ENCODE results near the gene KIF21A. TPM values are rescaled to one million over a fixed set of nuclear protein-coding genes. Genes with fewer than 3 reads are reported as not detected.

The KIF21A gene
- total RNA-seq, 2 experiments from 2014 or later: 1.1 TPM; not detected in 1

- H3K4me1 ChIP-seq (ENCODE audit: insufficient read depth, low read length, poor library complexity, severe bottlenecking): no peaks in the 10 kb centered on the region
- no peak overlapping the region for H3K4me3 ChIP-seq (ENCODE audit: low read depth, low read length, poor library complexity, severe bottlenecking)
- H3K36me3 ChIP-seq (ENCODE audit: insufficient read depth, low read length): no peaks in the 10 kb centered on the region
- ChIA-PET CTCF (ENCODE audit: unreplicated experiment) (no interaction called here), POLR2A (interaction anchor here (1.0 kb wide), 1 partner anchor 58 kb away, joined by 3 read pairs; no protein-coding TSS in a partner anchor)
- H3K79me2 ChIP-seq (ENCODE audit: insufficient read depth, low read depth, low read length): no peaks in the 10 kb centered on the region
- intact Hi-C loops (cut with micrococcal nuclease; ENCODE audit: unreplicated experiment): no loop called here
- H3K27ac ChIP-seq (ENCODE audit: low read depth, low read length, poor library complexity, severe bottlenecking): no peak overlapping the region
- H3K9me2 ChIP-seq (ENCODE audit: insufficient read depth, low read length): no peaks in the 10 kb centered on the region
- H3K9me3 ChIP-seq (ENCODE audit: low read length): no peaks in the 10 kb centered on the region
- H4K20me1 ChIP-seq (ENCODE audit: insufficient read depth, low read length): no peaks in the 10 kb centered on the region
- no peak for DNase-seq (ENCODE audit: low spot score)
- H2AFZ ChIP-seq (ENCODE audit: low read length): no peak overlapping the region
- TF ChIP-seq CTCF (conservative IDR thresholded peaks at IDR 0.05; ENCODE audit: low read length) (no peak), EZH2phosphoT487 (IDR thresholded peaks at IDR 0.05; ENCODE audit: borderline replicate concordance, low read depth, low read length) (no peak)
- BruUV-seq (replicated peaks): no TSS peak
- H3K4me2 ChIP-seq (ENCODE audit: low read length): no peak overlapping the region
Observed at GRCh38 chr12:39402922-39403321, 40.0 kb downstream of the KIF21A start.

GRCh38 chr12:39401459-39401858, 41.5 kb downstream of the KIF21A start:
- Histone ChIP-seq H3K27ac (ENCODE audit: low read depth, low read length, poor library complexity, severe bottlenecking) (no peak overlapping the region), H2AFZ (ENCODE audit: low read length) (no peak overlapping the region), H4K20me1 (ENCODE audit: insufficient read depth, low read length) (no peaks in the 10 kb centered on the region), H3K9me2 (ENCODE audit: insufficient read depth, low read length) (no peaks in the 10 kb centered on the region), H3K9me3 (ENCODE audit: low read length) (no peaks in the 10 kb centered on the region), H3K79me2 (ENCODE audit: insufficient read depth, low read depth, low read length) (no peaks in the 10 kb centered on the region), H3K4me2 (ENCODE audit: low read length) (no peak overlapping the region), H3K36me3 (ENCODE audit: insufficient read depth, low read length) (no peaks in the 10 kb centered on the region), H3K4me1 (ENCODE audit: insufficient read depth, low read length, poor library complexity, severe bottlenecking) (no peaks in the 10 kb centered on the region), H3K4me3 (ENCODE audit: low read depth, low read length, poor library complexity, severe bottlenecking) (no peak overlapping the region)
- intact Hi-C loops (cut with micrococcal nuclease; ENCODE audit: unreplicated experiment): no loop called here
- TF ChIP-seq EZH2phosphoT487 (IDR thresholded peaks at IDR 0.05; ENCODE audit: borderline replicate concordance, low read depth, low read length): no peak
- TF ChIP-seq CTCF (conservative IDR thresholded peaks at IDR 0.05; ENCODE audit: low read length): no peak
- POLR2A ChIA-PET: interaction anchor here (0.9 kb wide), 1 partner anchor 13 kb away, joined by 4 read pairs; no protein-coding TSS in a partner anchor
- CTCF ChIA-PET (ENCODE audit: unreplicated experiment): no interaction called here
- DNase-seq (ENCODE audit: low spot score): no peak
- no TSS peak for BruUV-seq (replicated peaks)

GRCh38 chr12:39395866-39396265, 47.1 kb downstream of the KIF21A start:
- intact Hi-C loops (cut with micrococcal nuclease; ENCODE audit: unreplicated experiment): no loop called here
- TF ChIP-seq CTCF (conservative IDR thresholded peaks at IDR 0.05; ENCODE audit: low read length) (no peak), EZH2phosphoT487 (IDR thresholded peaks at IDR 0.05; ENCODE audit: borderline replicate concordance, low read depth, low read length) (no peak)
- Histone ChIP-seq H3K4me3 (ENCODE audit: low read depth, low read length, poor library complexity, severe bottlenecking) (no peak overlapping the region), H3K9me3 (ENCODE audit: low read length) (no peaks in the 10 kb centered on the region), H4K20me1 (ENCODE audit: insufficient read depth, low read length) (no peaks in the 10 kb centered on the region), H3K36me3 (ENCODE audit: insufficient read depth, low read length) (no peaks in the 10 kb centered on the region), H3K9me2 (ENCODE audit: insufficient read depth, low read length) (no peaks in the 10 kb centered on the region), H3K79me2 (ENCODE audit: insufficient read depth, low read depth, low read length) (no peaks in the 10 kb centered on the region), H3K4me2 (ENCODE audit: low read length) (no peak overlapping the region), H2AFZ (ENCODE audit: low read length) (no peak overlapping the region), H3K27ac (ENCODE audit: low read depth, low read length, poor library complexity, severe bottlenecking) (no peak overlapping the region), H3K4me1 (ENCODE audit: insufficient read depth, low read length, poor library complexity, severe bottlenecking) (no peaks in the 10 kb centered on the region)
- DNase-seq (ENCODE audit: low spot score): no peak
- CTCF ChIA-PET (ENCODE audit: unreplicated experiment): no interaction called here
- BruUV-seq (replicated peaks): no TSS peak
- POLR2A ChIA-PET: interaction anchor here (0.6 kb wide), 1 partner anchor 156 kb away, joined by 3 read pairs; no protein-coding TSS in a partner anchor

All from OCI-LY7 (cell line).